ENCODE data around the gene C16orf95. TPM values are rescaled to one million over a fixed set of nuclear protein-coding genes. Genes with fewer than 3 reads are reported as not detected.

Gene C16orf95
- total and polyA plus RNA-seq, 2 of the 4 experiments (the other 2 are of a cell fraction) = 2.0 to 4.7 TPM

DNA sequence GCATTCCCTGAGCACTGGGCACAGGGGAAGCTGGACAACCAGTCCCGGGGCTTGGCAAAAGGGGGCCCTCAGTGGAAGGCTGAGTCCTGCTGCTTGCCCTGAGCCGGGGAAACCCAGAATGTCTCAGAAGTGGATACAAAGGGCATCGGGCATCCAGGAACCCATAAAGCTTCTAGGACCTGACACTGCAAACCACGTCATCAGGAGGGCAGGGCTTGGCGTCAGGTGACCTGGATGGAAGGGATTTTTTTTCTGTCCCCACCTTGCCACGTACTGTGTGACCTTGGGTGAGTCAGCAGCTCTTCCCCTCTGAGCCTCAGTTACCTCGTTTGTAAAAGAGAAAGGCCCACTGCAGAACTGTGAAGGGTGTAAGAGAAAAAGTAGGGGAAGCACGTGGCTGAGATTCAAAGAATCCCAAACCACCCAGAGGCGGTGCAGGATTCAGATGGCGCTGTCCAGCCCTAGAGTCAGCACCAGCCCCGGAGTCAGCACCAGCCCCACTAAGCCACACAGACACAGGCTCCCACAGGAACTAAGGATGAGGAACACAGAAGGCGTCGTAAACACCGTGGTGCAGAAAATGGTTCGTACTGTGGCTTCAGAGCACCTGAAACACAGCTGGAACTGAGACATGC, 53.7 kb downstream of the C16orf95 start:
- H3K27me3 ChIP-seq (ENCODE audit: control insufficient read depth, insufficient read depth, low read length) = peaks cover 24% of the 10 kb centered on the region
- no peaks in the 10 kb centered on the region for H3K79me1 ChIP-seq (ENCODE audit: low read depth in 1 of 2, low read length in 2 of 2)
- H3K23ac ChIP-seq (ENCODE audit: low read depth, low read length) = no peak overlapping the region
- no peak overlapping the region for H3K27ac ChIP-seq (ENCODE audit: insufficient read depth, low read length)
- H4K5ac ChIP-seq (ENCODE audit: low read depth, low read length) = no peak overlapping the region
- CTCF ChIA-PET = no interaction called here
- no peaks in the 10 kb centered on the region for H3K36me3 ChIP-seq (ENCODE audit: control insufficient read depth, insufficient read depth, low read length)
- H2BK15ac ChIP-seq (ENCODE audit: low read depth, low read length) = no peak overlapping the region
- no peak overlapping the region for H2AK5ac ChIP-seq (ENCODE audit: low read depth, low read length)
- dilution Hi-C loops (cut with HindIII; ENCODE audit: low sequenced_read_pairs, unreplicated experiment) = no loop called here
- no CpG with 5 or more reads among the region's 15 CpGs for WGBS, 2 experiments (ENCODE audit: extremely low coverage in 2 of 2, insufficient read length in 1 of 2)
- no peak overlapping the region for H3K4me2 ChIP-seq (ENCODE audit: low read depth, low read length)
- H4K91ac ChIP-seq (ENCODE audit: insufficient read depth, low read depth, low read length) = no peak overlapping the region
- no peaks in the 10 kb centered on the region for H3K9me1 ChIP-seq (ENCODE audit: insufficient read depth, low read length)
- no peaks in the 10 kb centered on the region for H4K20me1 ChIP-seq (ENCODE audit: insufficient read depth, low read length)
- TF ChIP-seq POLR2A (IDR thresholded peaks at IDR 0.05; ENCODE audit: low read depth, low read length) (no peak), CEBPB (IDR thresholded peaks at IDR 0.05; ENCODE audit: low read depth, low read length) (no peak), BHLHE40 (IDR thresholded peaks at IDR 0.05; ENCODE audit: low read depth, low read length) (no peak), RAD21 (IDR thresholded peaks at IDR 0.05; ENCODE audit: low read length) (no peak), MAFK (IDR thresholded peaks at IDR 0.05; ENCODE audit: low read depth, low read length) (no peak), FOS (IDR thresholded peaks at IDR 0.05; ENCODE audit: low read depth, low read length) (no peak), CHD1 (IDR thresholded peaks at IDR 0.05; ENCODE audit: low read depth, low read length) (no peak), RFX5 (IDR thresholded peaks at IDR 0.05; ENCODE audit: low read depth, low read length) (no peak), SMC3 (IDR thresholded peaks at IDR 0.05; ENCODE audit: low read depth, low read length) (no peak), MAZ (IDR thresholded peaks at IDR 0.05; ENCODE audit: borderline replicate concordance, low read depth, low read length) (no peak), MXI1 (IDR thresholded peaks at IDR 0.05; ENCODE audit: borderline replicate concordance, low read depth, low read length) (no peak), RCOR1 (IDR thresholded peaks at IDR 0.05; ENCODE audit: insufficient replicate concordance, low read length) (no peak), NFE2L2 (IDR thresholded peaks at IDR 0.05; ENCODE audit: low read depth, low read length) (no peak)
- TF ChIP-seq, protein P1, sequence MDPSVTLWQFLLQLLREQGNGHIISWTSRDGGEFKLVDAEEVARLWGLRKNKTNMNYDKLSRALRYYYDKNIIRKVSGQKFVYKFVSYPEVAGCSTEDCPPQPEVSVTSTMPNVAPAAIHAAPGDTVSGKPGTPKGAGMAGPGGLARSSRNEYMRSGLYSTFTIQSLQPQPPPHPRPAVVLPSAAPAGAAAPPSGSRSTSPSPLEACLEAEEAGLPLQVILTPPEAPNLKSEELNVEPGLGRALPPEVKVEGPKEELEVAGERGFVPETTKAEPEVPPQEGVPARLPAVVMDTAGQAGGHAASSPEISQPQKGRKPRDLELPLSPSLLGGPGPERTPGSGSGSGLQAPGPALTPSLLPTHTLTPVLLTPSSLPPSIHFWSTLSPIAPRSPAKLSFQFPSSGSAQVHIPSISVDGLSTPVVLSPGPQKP (IDR thresholded peaks at IDR 0.05; ENCODE audit: borderline replicate concordance, low read depth, low read length) = no peak
- TF ChIP-seq, protein P2, sequence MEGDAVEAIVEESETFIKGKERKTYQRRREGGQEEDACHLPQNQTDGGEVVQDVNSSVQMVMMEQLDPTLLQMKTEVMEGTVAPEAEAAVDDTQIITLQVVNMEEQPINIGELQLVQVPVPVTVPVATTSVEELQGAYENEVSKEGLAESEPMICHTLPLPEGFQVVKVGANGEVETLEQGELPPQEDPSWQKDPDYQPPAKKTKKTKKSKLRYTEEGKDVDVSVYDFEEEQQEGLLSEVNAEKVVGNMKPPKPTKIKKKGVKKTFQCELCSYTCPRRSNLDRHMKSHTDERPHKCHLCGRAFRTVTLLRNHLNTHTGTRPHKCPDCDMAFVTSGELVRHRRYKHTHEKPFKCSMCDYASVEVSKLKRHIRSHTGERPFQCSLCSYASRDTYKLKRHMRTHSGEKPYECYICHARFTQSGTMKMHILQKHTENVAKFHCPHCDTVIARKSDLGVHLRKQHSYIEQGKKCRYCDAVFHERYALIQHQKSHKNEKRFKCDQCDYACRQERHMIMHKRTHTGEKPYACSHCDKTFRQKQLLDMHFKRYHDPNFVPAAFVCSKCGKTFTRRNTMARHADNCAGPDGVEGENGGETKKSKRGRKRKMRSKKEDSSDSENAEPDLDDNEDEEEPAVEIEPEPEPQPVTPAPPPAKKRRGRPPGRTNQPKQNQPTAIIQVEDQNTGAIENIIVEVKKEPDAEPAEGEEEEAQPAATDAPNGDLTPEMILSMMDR (conservative IDR thresholded peaks at IDR 0.05; ENCODE audit: low read depth, low read length) = no peak
- TF ChIP-seq, protein P3, sequence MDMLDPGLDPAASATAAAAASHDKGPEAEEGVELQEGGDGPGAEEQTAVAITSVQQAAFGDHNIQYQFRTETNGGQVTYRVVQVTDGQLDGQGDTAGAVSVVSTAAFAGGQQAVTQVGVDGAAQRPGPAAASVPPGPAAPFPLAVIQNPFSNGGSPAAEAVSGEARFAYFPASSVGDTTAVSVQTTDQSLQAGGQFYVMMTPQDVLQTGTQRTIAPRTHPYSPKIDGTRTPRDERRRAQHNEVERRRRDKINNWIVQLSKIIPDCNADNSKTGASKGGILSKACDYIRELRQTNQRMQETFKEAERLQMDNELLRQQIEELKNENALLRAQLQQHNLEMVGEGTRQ (IDR thresholded peaks at IDR 0.05; ENCODE audit: low read depth, low read length) = no peak
- intact Hi-C loops (cut with micrococcal nuclease) = no loop called here
- no peak overlapping the region for H3K9ac ChIP-seq (ENCODE audit: low read depth, low read length)
- no peak overlapping the region for H2BK20ac ChIP-seq (ENCODE audit: low read depth, low read length)
- peak overlapping the region; percentile 17 for H2AFZ ChIP-seq (replicated peaks; ENCODE audit: low read length, poor library complexity)
- no peak overlapping the region for H2BK120ac ChIP-seq (ENCODE audit: low read depth, low read length)
- peak; percentile 51 for ATAC-seq (ENCODE audit: low read depth)
- BruUV-seq (replicated peaks) = no TSS peak
- no peaks in the 10 kb centered on the region for H3K4me1 ChIP-seq (ENCODE audit: control insufficient read depth, insufficient read depth, low read length)
- in situ Hi-C loops (cut with MboI; ENCODE audit: low sequenced_read_pairs) = no loop called here
- no peak overlapping the region for H2BK5ac ChIP-seq (ENCODE audit: low read depth, low read length, poor library complexity, severe bottlenecking)
- peaks cover 12% of the 10 kb centered on the region for H3K9me3 ChIP-seq (ENCODE audit: control insufficient read depth, insufficient read depth, low read length)
- no peak overlapping the region for H2AK9ac ChIP-seq (replicated peaks; ENCODE audit: low read depth, low read length, poor library complexity)
- POLR2A ChIA-PET (ENCODE audit: unreplicated experiment) = no interaction called here
- H3K4me3 ChIP-seq (ENCODE audit: insufficient read depth, low read depth, low read length) = no peak overlapping the region
- H3K14ac ChIP-seq (replicated peaks; ENCODE audit: low read depth, low read length) = no peak overlapping the region
- no peak overlapping the region for H3K4ac ChIP-seq (ENCODE audit: low read depth, low read length)
- H3K56ac ChIP-seq (ENCODE audit: extremely low read depth, insufficient read depth, low read length) = no peak overlapping the region
- no peak overlapping the region for H3K18ac ChIP-seq (ENCODE audit: low read depth, low read length)
- no peak for DNase-seq
- H4K8ac ChIP-seq (ENCODE audit: low read depth in 2 of 2, low read length in 2 of 2) = no peak overlapping the region

All from IMR-90 (cell line).